Vagina (tissue), 2 donors: Measurements from ENCODE around the gene TRIM24. TPM values are rescaled to one million over a fixed set of nuclear protein-coding genes. Genes with fewer than 3 reads are reported as not detected.
"Not testable (repeated sequence)": the region's sequence is repeated elsewhere in the genome, so short reads cannot be mapped to it uniquely, and the experiment has no call there.

Experiments used
- DNase-seq, 2 donors: peaks; one replicate each; pipeline ENCODE4 v3.0.0-alpha.2; 2017; ENCODE audit errors: extremely low spot score in 2 of 2
- H3K27ac ChIP-seq: fragments of 200-600 bp; sonication (generic); one replicate; pipeline ENCODE4 v1.5.1; 2019
- H3K27me3 ChIP-seq: fragments of 200-600 bp; sonication (generic); one replicate; pipeline ENCODE4 v1.5.1; 2019
- H3K36me3 ChIP-seq, 2 donors: fragments of 200-600 bp; sonication (generic); one replicate each; pipeline ENCODE4 v1.5.1; 2017 to 2019
- H3K4me1 ChIP-seq: fragments of 200-600 bp; sonication (generic); one replicate; pipeline ENCODE4 v1.5.1; 2019
- H3K4me3 ChIP-seq, 2 donors: fragments of 200-600 bp; sonication (generic); 1 replicate in 1 of 2; 2 replicates in 1 of 2; pipeline ENCODE4 v1.5.1; 2016 to 2019
- H3K9me3 ChIP-seq: fragments of 200-600 bp; sonication (generic); one replicate; pipeline ENCODE4 v1.5.1; 2019
- POLR2A ChIP-seq, 2 donors: fragments of 450-650 bp; IDR thresholded peaks; one replicate each; pipeline ENCODE4 v1.6.1; 2017; ENCODE audit warnings: antibody characterized with exemption in 2 of 2, mild to moderate bottlenecking in 2 of 2, moderate library complexity in 2 of 2
- POLR2AphosphoS5 ChIP-seq, 2 donors: sonication (generic); formaldehyde crosslinking; IDR thresholded peaks; one replicate each; pipeline ENCODE4 v1.9.0; 2017; ENCODE audit warnings: antibody characterized with exemption in 2 of 2, mild to moderate bottlenecking in 2 of 2, low read depth in 1 of 2; ENCODE audit not compliant: insufficient read depth in 1 of 2
- intact Hi-C: fragments of 100-400 bp; cut with DNase I; formaldehyde crosslinking; loops from one replicate; pipeline ENCODE4 v1.15.1; 2023
- total RNA-seq: library from RNA; depleted of rRNA; stranded (reverse); fragments of >200 nt; gene quantifications from one replicate; pipeline ENCODE4 v1.2.3, GENCODE V29; 2016
- TF ChIP-seq, protein P1 (sequence below), 3 experiments: fragments of 450-650 bp in 2 of 3; fragments of 200-600 bp in 1 of 3; sonication (generic) in 1 of 3; IDR thresholded peaks; one replicate each; pipeline ENCODE4 v1.5.1; 2017 to 2019; ENCODE audit warnings: antibody characterized with exemption in 3 of 3, mild to moderate bottlenecking in 2 of 3, moderate library complexity in 2 of 3

The TRIM24 gene
- total RNA-seq: 12.5 TPM

DNA sequence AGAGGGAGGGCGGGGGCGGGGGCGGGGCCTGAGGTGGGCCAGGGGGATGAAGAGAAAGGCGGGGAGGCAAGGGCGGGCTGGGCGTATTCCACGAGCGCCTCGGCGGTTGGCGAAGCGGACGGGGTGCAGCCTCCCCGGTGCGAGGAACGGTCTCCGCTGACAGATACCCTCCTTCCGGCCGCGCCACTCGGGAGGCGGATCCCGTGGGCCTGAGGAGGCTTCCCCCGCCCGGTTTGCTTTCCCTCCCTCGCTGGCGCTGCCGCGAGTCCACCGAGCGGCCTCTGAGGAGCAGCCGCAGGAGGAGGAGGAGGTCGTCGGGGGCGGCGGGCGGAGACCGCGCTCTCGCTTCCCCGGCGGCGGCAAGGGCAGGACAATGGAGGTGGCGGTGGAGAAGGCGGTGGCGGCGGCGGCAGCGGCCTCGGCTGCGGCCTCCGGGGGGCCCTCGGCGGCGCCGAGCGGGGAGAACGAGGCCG lies at the start of gene TRIM24:
TSS of gene TRIM24 (plus strand) at position 84 of the 473 bp plus-strand sequence. CDS start at position 374, 290 bp downstream.
- no peak for DNase-seq
- H3K4me3 ChIP-seq: peak within 1 kb of the TSS; percentile 84 to 97
- TF ChIP-seq, protein P1, sequence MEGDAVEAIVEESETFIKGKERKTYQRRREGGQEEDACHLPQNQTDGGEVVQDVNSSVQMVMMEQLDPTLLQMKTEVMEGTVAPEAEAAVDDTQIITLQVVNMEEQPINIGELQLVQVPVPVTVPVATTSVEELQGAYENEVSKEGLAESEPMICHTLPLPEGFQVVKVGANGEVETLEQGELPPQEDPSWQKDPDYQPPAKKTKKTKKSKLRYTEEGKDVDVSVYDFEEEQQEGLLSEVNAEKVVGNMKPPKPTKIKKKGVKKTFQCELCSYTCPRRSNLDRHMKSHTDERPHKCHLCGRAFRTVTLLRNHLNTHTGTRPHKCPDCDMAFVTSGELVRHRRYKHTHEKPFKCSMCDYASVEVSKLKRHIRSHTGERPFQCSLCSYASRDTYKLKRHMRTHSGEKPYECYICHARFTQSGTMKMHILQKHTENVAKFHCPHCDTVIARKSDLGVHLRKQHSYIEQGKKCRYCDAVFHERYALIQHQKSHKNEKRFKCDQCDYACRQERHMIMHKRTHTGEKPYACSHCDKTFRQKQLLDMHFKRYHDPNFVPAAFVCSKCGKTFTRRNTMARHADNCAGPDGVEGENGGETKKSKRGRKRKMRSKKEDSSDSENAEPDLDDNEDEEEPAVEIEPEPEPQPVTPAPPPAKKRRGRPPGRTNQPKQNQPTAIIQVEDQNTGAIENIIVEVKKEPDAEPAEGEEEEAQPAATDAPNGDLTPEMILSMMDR (IDR thresholded peaks at IDR 0.05): no peak
- peak in 1 of 2 donors; percentile 78 for TF ChIP-seq POLR2A (IDR thresholded peaks at IDR 0.05)
- TF ChIP-seq POLR2AphosphoS5 (IDR thresholded peaks at IDR 0.05; ENCODE audit: insufficient read depth in 1 of 2, low read depth in 1 of 2): peak in 1 of 2 donors; percentile 87
- no peaks in the 10 kb centered on the region for H3K27me3 ChIP-seq
- intact Hi-C loops: no loop called here
- no peaks in the 10 kb centered on the region for H3K36me3 ChIP-seq
- peaks cover 23% of the 10 kb centered on the region for H3K4me1 ChIP-seq
- peak within 1 kb of the TSS; percentile 95 for H3K27ac ChIP-seq
- no peaks in the 10 kb centered on the region for H3K9me3 ChIP-seq

DNA sequence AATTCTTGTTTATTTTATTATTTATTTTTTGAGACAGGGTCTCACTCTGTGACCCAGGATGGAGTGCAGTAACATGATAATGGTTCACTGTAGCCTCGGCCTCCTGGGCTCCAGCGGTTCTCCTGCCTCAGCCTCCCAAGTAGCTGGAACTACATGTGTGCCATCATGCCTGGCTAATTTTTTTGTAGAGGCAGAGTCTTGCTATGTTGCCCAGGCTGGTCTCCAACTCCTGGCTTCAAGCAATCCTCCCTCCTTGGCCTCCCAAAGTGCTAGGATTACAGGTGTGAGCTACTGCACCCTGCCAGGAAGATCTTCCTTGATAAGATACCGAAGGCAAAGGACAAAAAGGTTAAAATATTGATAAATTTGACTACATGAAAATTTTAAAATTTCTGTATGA lies 48.0 kb upstream of the TRIM24 start:
- H3K4me3 ChIP-seq, H3K27ac ChIP-seq, DNase-seq, H3K9me3 ChIP-seq, H3K27me3 ChIP-seq, intact Hi-C loops, H3K4me1 ChIP-seq, H3K36me3 ChIP-seq: not testable (repeated sequence)

DNA sequence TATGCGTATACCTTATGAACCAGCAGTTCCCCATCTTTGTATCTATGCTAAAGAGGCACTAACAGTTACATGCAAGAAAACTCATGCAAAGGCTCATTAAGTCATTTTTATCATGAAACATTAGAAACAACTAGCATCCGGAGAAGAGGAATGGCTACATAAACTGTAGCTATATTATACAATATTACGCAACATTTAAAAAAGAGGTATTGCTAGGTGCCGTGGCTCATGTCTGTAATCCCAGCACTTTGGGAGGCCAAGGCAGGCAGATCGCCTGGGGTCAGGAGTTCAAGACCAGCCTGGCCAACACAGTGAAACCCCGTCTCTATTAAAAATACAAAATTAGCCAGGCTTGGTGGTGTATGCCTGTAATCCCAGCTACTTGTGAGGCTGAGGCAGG lies 47.1 kb upstream of the TRIM24 start:
- DNase-seq, H3K9me3 ChIP-seq, H3K4me3 ChIP-seq, intact Hi-C loops, H3K4me1 ChIP-seq, H3K36me3 ChIP-seq, H3K27me3 ChIP-seq, H3K27ac ChIP-seq: not testable (repeated sequence)

DNA sequence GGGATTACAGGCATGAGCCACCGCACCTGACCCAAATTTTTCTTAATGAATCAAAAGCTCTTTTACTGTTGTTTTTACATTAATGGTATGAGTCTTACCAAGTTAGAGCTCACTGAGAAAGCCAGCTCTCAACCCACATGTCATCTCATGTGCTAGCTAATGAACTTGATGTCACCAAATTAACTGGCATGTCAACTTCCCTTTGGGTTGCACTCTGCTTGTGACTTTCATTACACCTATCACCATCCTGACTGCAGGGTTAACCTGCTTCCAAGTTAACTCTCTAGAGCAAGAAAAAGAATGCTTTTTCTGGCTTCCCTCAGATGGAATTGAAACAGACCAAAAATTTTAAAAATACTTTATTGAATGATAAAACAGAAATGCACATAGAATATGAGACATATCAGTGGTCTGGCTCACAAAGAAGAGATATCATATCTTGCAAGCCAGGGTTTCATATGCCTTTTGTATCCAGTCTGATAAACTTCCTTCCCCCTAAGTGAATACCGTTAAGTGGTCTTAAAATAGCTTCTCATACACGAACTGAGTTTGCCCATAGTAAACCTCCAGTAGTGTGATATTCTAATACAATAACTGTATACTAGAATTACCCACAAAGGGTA lies 42.9 kb upstream of the TRIM24 start:
- H3K36me3 ChIP-seq: no peaks in the 10 kb centered on the region
- no peaks in the 10 kb centered on the region for H3K27me3 ChIP-seq
- H3K4me3 ChIP-seq: no peak overlapping the region
- H3K27ac ChIP-seq: no peak overlapping the region
- intact Hi-C loops: no loop called here
- H3K4me1 ChIP-seq: no peaks in the 10 kb centered on the region
- no peaks in the 10 kb centered on the region for H3K9me3 ChIP-seq
- no peak for DNase-seq
- TF ChIP-seq, protein P1 (IDR thresholded peaks at IDR 0.05): no peak
- TF ChIP-seq POLR2A (IDR thresholded peaks at IDR 0.05): no peak
- TF ChIP-seq POLR2AphosphoS5 (IDR thresholded peaks at IDR 0.05; ENCODE audit: insufficient read depth in 1 of 2, low read depth in 1 of 2): no peak

DNA sequence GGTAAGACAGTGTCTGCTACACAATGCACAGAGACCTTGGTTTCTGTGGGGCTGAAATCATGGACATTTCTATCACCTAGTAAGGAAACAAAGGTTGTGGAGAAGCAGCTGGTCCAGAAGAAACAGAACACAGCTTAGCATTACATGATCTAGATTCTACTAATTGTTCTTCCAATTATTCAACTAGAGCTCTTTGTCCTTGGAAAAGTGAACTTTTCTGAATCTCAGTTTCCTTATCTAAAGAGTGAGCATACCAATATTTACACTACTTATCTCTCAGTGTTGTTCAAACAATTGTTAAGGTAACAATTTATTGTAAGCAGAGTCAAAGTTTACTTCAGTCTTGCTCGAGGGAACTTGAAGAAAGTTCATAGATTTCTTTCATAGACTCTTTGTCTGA lies 42.3 kb upstream of the TRIM24 start:
- TF ChIP-seq POLR2AphosphoS5 (IDR thresholded peaks at IDR 0.05; ENCODE audit: insufficient read depth in 1 of 2, low read depth in 1 of 2): no peak
- intact Hi-C loops: no loop called here
- no peak for DNase-seq
- no peaks in the 10 kb centered on the region for H3K36me3 ChIP-seq
- no peaks in the 10 kb centered on the region for H3K4me1 ChIP-seq
- no peaks in the 10 kb centered on the region for H3K27me3 ChIP-seq
- no peaks in the 10 kb centered on the region for H3K9me3 ChIP-seq
- no peak overlapping the region for H3K27ac ChIP-seq
- no peak overlapping the region for H3K4me3 ChIP-seq

DNA sequence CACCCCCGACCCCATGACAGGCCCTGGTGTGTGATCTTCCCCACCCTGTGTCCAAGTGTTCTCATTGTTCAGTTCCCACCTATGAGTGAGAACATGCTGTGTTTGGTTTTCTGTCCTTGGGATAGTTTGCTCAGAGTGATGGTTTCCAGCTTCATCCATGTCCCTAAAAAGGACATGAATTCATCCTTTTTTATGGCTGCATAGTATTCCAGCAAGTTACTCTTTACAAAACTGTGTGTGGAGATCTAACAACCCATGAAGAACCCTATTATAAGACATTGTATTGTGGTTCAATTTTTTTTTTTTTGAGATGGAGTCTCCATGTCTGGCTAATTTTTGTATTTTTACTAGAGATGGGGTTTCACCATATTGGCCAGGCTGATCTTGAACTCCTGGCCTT lies 41.7 kb upstream of the TRIM24 start:
- intact Hi-C loops, H3K27ac ChIP-seq, H3K9me3 ChIP-seq, H3K4me1 ChIP-seq, H3K27me3 ChIP-seq, DNase-seq, H3K4me3 ChIP-seq, H3K36me3 ChIP-seq: not testable (repeated sequence)

DNA sequence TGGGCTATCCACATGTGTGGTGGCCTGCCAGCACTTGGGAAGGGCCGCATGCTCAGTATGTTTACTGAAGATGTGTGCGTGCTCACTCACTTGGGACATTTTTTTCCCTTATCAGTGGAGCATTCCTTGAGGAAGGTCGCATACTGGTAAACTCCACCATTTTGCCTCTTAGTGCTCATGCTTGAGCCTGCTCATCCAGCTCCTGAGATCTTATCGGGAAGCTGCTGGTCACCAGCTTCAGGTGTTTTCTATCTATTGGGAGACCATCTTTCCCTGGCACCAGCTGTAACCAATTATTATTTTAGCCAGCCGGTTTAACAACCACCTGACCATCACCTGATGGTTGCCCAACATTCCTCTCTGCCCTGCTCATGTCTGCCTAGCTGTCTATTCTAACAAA lies 35.0 kb upstream of the TRIM24 start:
- no peak for DNase-seq
- Histone ChIP-seq H3K36me3 (no peaks in the 10 kb centered on the region), H3K27ac (no peak overlapping the region), H3K27me3 (no peaks in the 10 kb centered on the region), H3K4me1 (no peaks in the 10 kb centered on the region), H3K9me3 (peaks cover 17% of the 10 kb centered on the region), H3K4me3 (no peak overlapping the region)
- intact Hi-C loops: no loop called here
- no peak for TF ChIP-seq POLR2A (IDR thresholded peaks at IDR 0.05)
- TF ChIP-seq, protein P1 (IDR thresholded peaks at IDR 0.05): no peak
- no peak for TF ChIP-seq POLR2AphosphoS5 (IDR thresholded peaks at IDR 0.05; ENCODE audit: insufficient read depth in 1 of 2, low read depth in 1 of 2)
